Measurements from ENCODE around the gene NHLH1.
A peak's percentile ranks its signal among the peaks of the same experiment; 100 is the strongest.

Gene NHLH1

DNA sequence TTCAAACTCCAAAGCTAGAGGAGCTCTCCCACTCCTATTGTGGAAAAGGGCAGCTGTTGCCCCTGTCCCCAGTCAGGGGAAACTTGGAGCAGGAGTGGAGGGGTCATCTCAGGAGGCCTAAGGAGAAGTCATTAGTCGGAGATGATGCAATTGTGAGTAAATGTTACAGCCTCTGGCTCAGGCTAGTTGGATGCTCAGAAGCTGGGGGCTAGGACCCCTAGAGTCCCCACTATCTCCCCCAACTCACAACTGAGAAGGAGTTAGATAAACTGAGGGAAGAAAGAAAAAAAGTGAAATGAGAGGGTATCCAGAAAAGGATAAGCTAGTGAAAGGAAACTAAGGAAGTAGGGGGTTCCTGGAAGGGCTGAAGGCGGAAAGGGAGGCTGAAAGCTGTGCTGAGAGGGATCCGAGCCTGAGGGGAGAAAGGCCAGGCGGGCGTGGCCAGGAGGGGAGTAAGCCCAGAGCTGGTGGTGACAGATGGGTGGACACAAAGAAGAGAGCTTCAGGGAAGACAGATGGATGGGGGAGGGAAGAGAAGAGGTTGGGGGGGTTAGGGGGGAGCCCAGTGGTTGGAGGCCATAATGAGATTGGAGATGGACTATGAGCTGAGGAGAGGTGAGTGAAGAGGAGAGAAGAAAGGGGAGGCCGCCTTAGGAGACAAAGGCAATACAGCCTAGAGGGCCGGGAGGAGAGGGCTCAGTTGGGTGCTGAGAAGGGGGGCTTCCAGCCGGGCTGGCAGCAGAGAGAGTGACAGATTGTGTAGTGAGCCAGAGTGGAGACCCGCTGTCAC, 4.5 kb upstream of the NHLH1 start:
- Histone ChIP-seq H3K9me3 (ENCODE audit: control extremely low read depth in 1 of 5, control insufficient read depth in 4 of 5, insufficient read depth in 2 of 5, low read depth in 1 of 5, low read length in 4 of 5) (no peaks in the 10 kb centered on the region), H3K27ac (ENCODE audit: insufficient read depth in 1 of 2, low read depth in 1 of 2, low read length in 2 of 2, poor library complexity in 1 of 2, severe bottlenecking in 2 of 2) (no peak overlapping the region), H3K27me3 (replicated peaks in 2 of 5; ENCODE audit: control insufficient read depth in 4 of 5, insufficient read depth in 5 of 5, low read length in 4 of 5) (no peaks in the 10 kb centered on the region), H3K4me1 (ENCODE audit: control extremely low read depth in 1 of 4, control insufficient read depth in 4 of 4, insufficient read depth in 4 of 4, low read length in 3 of 4) (peaks cover 0 to 4% (median 1%) of the 10 kb centered on the region in 4 experiments), H3K36me3 (ENCODE audit: control insufficient read depth in 4 of 4, insufficient read depth in 4 of 4, low read length in 3 of 4) (peaks cover 11 to 31% (median 27%) of the 10 kb centered on the region in 4 experiments), H3K4me3 (ENCODE audit: control insufficient read depth in 1 of 7, extremely low read depth in 1 of 7, insufficient read depth in 4 of 7, low read depth in 2 of 7, low read length in 6 of 7) (no peak overlapping the region)
- DNase-seq = no peak
- ChIA-PET CTCF (interaction anchor here (1.3 to 26.0 kb wide), 4 partner anchors 10 to 30 kb away, joined by 3 to 437 read pairs (median 19); no protein-coding TSS in a partner anchor), POLR2A (no interaction called here)
- 97% methylated on average over 8 of the region's 9 CpGs for WGBS (ENCODE audit: insufficient coverage)

- ChIA-PET POLR2A (no interaction called here), CTCF (interaction anchor here (2.8 to 26.0 kb wide), 2 partner anchors 10 to 14 kb away, joined by 35 to 437 read pairs; no protein-coding TSS in a partner anchor)
- Histone ChIP-seq H3K36me3 (ENCODE audit: control insufficient read depth in 4 of 4, insufficient read depth in 4 of 4, low read length in 3 of 4) (peaks cover 11 to 26% (median 24%) of the 10 kb centered on the region in 4 experiments), H3K9me3 (ENCODE audit: control extremely low read depth in 1 of 5, control insufficient read depth in 4 of 5, insufficient read depth in 2 of 5, low read depth in 1 of 5, low read length in 4 of 5) (no peaks in the 10 kb centered on the region), H3K4me3 (ENCODE audit: control insufficient read depth in 1 of 7, extremely low read depth in 1 of 7, insufficient read depth in 4 of 7, low read depth in 2 of 7, low read length in 6 of 7) (no peak overlapping the region), H3K27me3 (replicated peaks in 2 of 5; ENCODE audit: control insufficient read depth in 4 of 5, insufficient read depth in 5 of 5, low read length in 4 of 5) (no peaks in the 10 kb centered on the region), H3K4me1 (ENCODE audit: control extremely low read depth in 1 of 4, control insufficient read depth in 4 of 4, insufficient read depth in 4 of 4, low read length in 3 of 4) (peaks cover 2 to 10% (median 6%) of the 10 kb centered on the region in 4 experiments), H3K27ac (ENCODE audit: insufficient read depth in 1 of 2, low read depth in 1 of 2, low read length in 2 of 2, poor library complexity in 1 of 2, severe bottlenecking in 2 of 2) (no peak overlapping the region)
- no peak for DNase-seq
- WGBS (ENCODE audit: insufficient coverage) = 90% methylated on average over 4 of the region's 5 CpGs
These were observed 3.9 kb upstream of the NHLH1 start for GRCh38 chr1:160363010-160363409.

- Histone ChIP-seq H3K27me3 (replicated peaks in 2 of 5; ENCODE audit: control insufficient read depth in 4 of 5, insufficient read depth in 5 of 5, low read length in 4 of 5) (no peaks in the 10 kb centered on the region), H3K4me1 (ENCODE audit: control extremely low read depth in 1 of 4, control insufficient read depth in 4 of 4, insufficient read depth in 4 of 4, low read length in 3 of 4) (peaks cover 2 to 17% (median 13%) of the 10 kb centered on the region in 4 experiments), H3K27ac (ENCODE audit: insufficient read depth in 1 of 2, low read depth in 1 of 2, low read length in 2 of 2, poor library complexity in 1 of 2, severe bottlenecking in 2 of 2) (no peak overlapping the region), H3K36me3 (ENCODE audit: control insufficient read depth in 4 of 4, insufficient read depth in 4 of 4, low read length in 3 of 4) (peaks cover 11 to 19% (median 17%) of the 10 kb centered on the region in 4 experiments), H3K4me3 (ENCODE audit: control insufficient read depth in 1 of 7, extremely low read depth in 1 of 7, insufficient read depth in 4 of 7, low read depth in 2 of 7, low read length in 6 of 7) (no peak overlapping the region), H3K9me3 (ENCODE audit: control extremely low read depth in 1 of 5, control insufficient read depth in 4 of 5, insufficient read depth in 2 of 5, low read depth in 1 of 5, low read length in 4 of 5) (no peaks in the 10 kb centered on the region)
- DNase-seq = no peak
- 76% methylated on average over 7 of the region's 12 CpGs for WGBS (ENCODE audit: insufficient coverage)
- POLR2A ChIA-PET = no interaction called here
- CTCF ChIA-PET = interaction anchor here (2.6 to 26.0 kb wide), 3 partner anchors 9 to 13 kb away, joined by 26 to 437 read pairs (median 35); no protein-coding TSS in a partner anchor
These were observed 2.7 kb upstream of the NHLH1 start for GRCh38 chr1:160363951-160364735.

- Histone ChIP-seq H3K9me3 (ENCODE audit: control extremely low read depth in 1 of 5, control insufficient read depth in 4 of 5, insufficient read depth in 2 of 5, low read depth in 1 of 5, low read length in 4 of 5) (no peaks in the 10 kb centered on the region), H3K27ac (ENCODE audit: insufficient read depth in 1 of 2, low read depth in 1 of 2, low read length in 2 of 2, poor library complexity in 1 of 2, severe bottlenecking in 2 of 2) (no peak overlapping the region), H3K36me3 (ENCODE audit: control insufficient read depth in 4 of 4, insufficient read depth in 4 of 4, low read length in 3 of 4) (peaks cover 6 to 13% (median 8%) of the 10 kb centered on the region in 4 experiments), H3K4me3 (ENCODE audit: control insufficient read depth in 1 of 7, extremely low read depth in 1 of 7, insufficient read depth in 4 of 7, low read depth in 2 of 7, low read length in 6 of 7) (no peak overlapping the region), H3K4me1 (ENCODE audit: control extremely low read depth in 1 of 4, control insufficient read depth in 4 of 4, insufficient read depth in 4 of 4, low read length in 3 of 4) (peaks cover 2 to 17% (median 13%) of the 10 kb centered on the region in 4 experiments), H3K27me3 (replicated peaks in 2 of 5; ENCODE audit: control insufficient read depth in 4 of 5, insufficient read depth in 5 of 5, low read length in 4 of 5) (no peaks in the 10 kb centered on the region)
- ChIA-PET POLR2A (no interaction called here), CTCF (interaction anchor here (1.1 to 26.0 kb wide), 3 partner anchors 10 to 14 kb away, joined by 3 to 437 read pairs (median 26); no protein-coding TSS in a partner anchor)
- DNase-seq = no peak
- no CpG with 5 or more reads among the region's 1 CpG for whole genome bisulfite sequencing (ENCODE audit: insufficient coverage)
These were observed 1.5 kb upstream of the NHLH1 start for GRCh38 chr1:160365325-160365724.

- Histone ChIP-seq H3K27me3 (replicated peaks in 2 of 5; ENCODE audit: control insufficient read depth in 4 of 5, insufficient read depth in 5 of 5, low read length in 4 of 5) (no peaks in the 10 kb centered on the region), H3K4me1 (ENCODE audit: control extremely low read depth in 1 of 4, control insufficient read depth in 4 of 4, insufficient read depth in 4 of 4, low read length in 3 of 4) (peaks cover 2 to 17% (median 13%) of the 10 kb centered on the region in 4 experiments), H3K27ac (ENCODE audit: insufficient read depth in 1 of 2, low read depth in 1 of 2, low read length in 2 of 2, poor library complexity in 1 of 2, severe bottlenecking in 2 of 2) (no peak overlapping the region), H3K9me3 (ENCODE audit: control extremely low read depth in 1 of 5, control insufficient read depth in 4 of 5, insufficient read depth in 2 of 5, low read depth in 1 of 5, low read length in 4 of 5) (no peaks in the 10 kb centered on the region), H3K36me3 (ENCODE audit: control insufficient read depth in 4 of 4, insufficient read depth in 4 of 4, low read length in 3 of 4) (no peaks in the 10 kb centered on the region), H3K4me3 (ENCODE audit: control insufficient read depth in 1 of 7, extremely low read depth in 1 of 7, insufficient read depth in 4 of 7, low read depth in 2 of 7, low read length in 6 of 7) (no peak overlapping the region)
- ChIA-PET CTCF (interaction anchor here (1.2 to 26.0 kb wide), 7 partner anchors 10 to 76 kb away, joined by 3 to 437 read pairs (median 7); no protein-coding TSS in a partner anchor), POLR2A (interaction anchor here (0.5 kb wide), 1 partner anchor 113 kb away, joined by 3 read pairs; no protein-coding TSS in a partner anchor)
- DNase-seq = no peak
- 36% methylated on average over 2 of the region's 4 CpGs for whole genome bisulfite sequencing (ENCODE audit: insufficient coverage)
These were observed 637 bp downstream of the NHLH1 start for GRCh38 chr1:160367516-160367900.

- ChIA-PET CTCF (interaction anchor here (0.8 to 26.0 kb wide), 9 partner anchors 9 to 77 kb away, joined by 3 to 437 read pairs (median 6); no protein-coding TSS in a partner anchor), POLR2A (interaction anchor here (0.5 to 0.7 kb wide), 2 partner anchors 10 to 113 kb away, joined by 3 read pairs; no protein-coding TSS in a partner anchor)
- Histone ChIP-seq H3K9me3 (ENCODE audit: control extremely low read depth in 1 of 5, control insufficient read depth in 4 of 5, insufficient read depth in 2 of 5, low read depth in 1 of 5, low read length in 4 of 5) (no peaks in the 10 kb centered on the region), H3K27me3 (replicated peaks in 2 of 5; ENCODE audit: control insufficient read depth in 4 of 5, insufficient read depth in 5 of 5, low read length in 4 of 5) (no peaks in the 10 kb centered on the region), H3K27ac (ENCODE audit: insufficient read depth in 1 of 2, low read depth in 1 of 2, low read length in 2 of 2, poor library complexity in 1 of 2, severe bottlenecking in 2 of 2) (no peak overlapping the region), H3K36me3 (ENCODE audit: control insufficient read depth in 4 of 4, insufficient read depth in 4 of 4, low read length in 3 of 4) (no peaks in the 10 kb centered on the region), H3K4me3 (ENCODE audit: control insufficient read depth in 1 of 7, extremely low read depth in 1 of 7, insufficient read depth in 4 of 7, low read depth in 2 of 7, low read length in 6 of 7) (no peak overlapping the region), H3K4me1 (ENCODE audit: control extremely low read depth in 1 of 4, control insufficient read depth in 4 of 4, insufficient read depth in 4 of 4, low read length in 3 of 4) (peaks cover 2 to 17% (median 13%) of the 10 kb centered on the region in 4 experiments)
- WGBS (ENCODE audit: insufficient coverage) = 88% methylated on average over 1 of the region's 4 CpGs
- DNase-seq = peak; percentile 52 to 94 (median 91)
These were observed 1.4 kb downstream of the NHLH1 start for GRCh38 chr1:160367934-160368923.
